Measurements from ENCODE around the gene ZNF516. TPM values are rescaled to one million over a fixed set of nuclear protein-coding genes. Genes with fewer than 3 reads are reported as not detected.

Gene ZNF516
- total and polyA plus RNA-seq, 2 of the 13 experiments (the other 11 are each of a cell fraction or from before 2014, with no cell fraction given), result 16.6 to 18.7 TPM

- no peak for TF ChIP-seq PRMT3 (CRISPR knock-in tag; IDR thresholded peaks at IDR 0.05; ENCODE audit: borderline replicate concordance, low read depth)
- TF ChIP-seq FOXO4 (CRISPR knock-in tag; conservative IDR thresholded peaks at IDR 0.05), result no peak
- TF ChIP-seq PAWR (CRISPR knock-in tag; IDR thresholded peaks at IDR 0.05; ENCODE audit: borderline replicate concordance), result no peak
- no peak for TF ChIP-seq NR2F2 (IDR thresholded peaks at IDR 0.05; ENCODE audit: borderline replicate concordance, low read depth)
- TF ChIP-seq SOX6 (IDR thresholded peaks at IDR 0.05), result no peak
- no peak for TF ChIP-seq SOX6 (CRISPR knock-in tag; IDR thresholded peaks at IDR 0.05)
- no peak for TF ChIP-seq ZNF674 (CRISPR knock-in tag; IDR thresholded peaks at IDR 0.05; ENCODE audit: low read depth)
- TF ChIP-seq ZSCAN21 (CRISPR knock-in tag; IDR thresholded peaks at IDR 0.05; ENCODE audit: borderline replicate concordance), result no peak; the same call in 1 of the 2 replicates
- no peak for TF ChIP-seq EHMT2 (IDR thresholded peaks at IDR 0.05; ENCODE audit: borderline replicate concordance, low read depth, low read length)
- TF ChIP-seq CREBL2 (CRISPR knock-in tag; IDR thresholded peaks at IDR 0.05; ENCODE audit: borderline replicate concordance), result no peak
- no peak for TF ChIP-seq ZNF720 (CRISPR knock-in tag; IDR thresholded peaks at IDR 0.05)
- 0 out of 2 replicates have a peak, but pooled peaks have one; percentile 36 for TF ChIP-seq NCOA1 (CRISPR knock-in tag; IDR thresholded peaks at IDR 0.05)
- no peak; the same call in 1 of the 2 replicates for TF ChIP-seq HNF4A (CRISPR knock-in tag; IDR thresholded peaks at IDR 0.05)
- TF ChIP-seq AGO1 (IDR thresholded peaks at IDR 0.05; ENCODE audit: low read depth, low read length, poor library complexity, severe bottlenecking), result peak; percentile 46
- TF ChIP-seq DMTF1 (CRISPR knock-in tag; IDR thresholded peaks at IDR 0.05), result no peak
- TF ChIP-seq ZFP62 (CRISPR knock-in tag; IDR thresholded peaks at IDR 0.05), result no peak
- TF ChIP-seq CENPT (CRISPR knock-in tag; IDR thresholded peaks at IDR 0.05; ENCODE audit: low read depth), result no peak
- no peak for TF ChIP-seq ZBTB43 (CRISPR knock-in tag; conservative IDR thresholded peaks at IDR 0.05)
- no peak for TF ChIP-seq ZNF343 (CRISPR knock-in tag; IDR thresholded peaks at IDR 0.05)
- no peak for TF ChIP-seq TERF1 (CRISPR knock-in tag; IDR thresholded peaks at IDR 0.05)
- no peak for TF ChIP-seq ZNF136 (CRISPR knock-in tag; IDR thresholded peaks at IDR 0.05; ENCODE audit: low read depth)
- peak; percentile 34; the same call in 1 of the 2 replicates for TF ChIP-seq MTA1 (CRISPR knock-in tag; IDR thresholded peaks at IDR 0.05; ENCODE audit: borderline replicate concordance)
- TF ChIP-seq HNRNPUL1 (IDR thresholded peaks at IDR 0.05; ENCODE audit: low read depth, low read length), result no peak
These were observed 3.0 kb downstream of the ZNF516 start (continued) for GRCh38 chr18:76491776-76492668.
